Measurements from ENCODE around the gene BOLL. TPM values are rescaled to one million over a fixed set of nuclear protein-coding genes. Genes with fewer than 3 reads are reported as not detected.

BOLL gene
- total RNA-seq, 3 donors from 2014 or later (not counting 1 experiment from before 2014, with no cell fraction given): not detected

DNA sequence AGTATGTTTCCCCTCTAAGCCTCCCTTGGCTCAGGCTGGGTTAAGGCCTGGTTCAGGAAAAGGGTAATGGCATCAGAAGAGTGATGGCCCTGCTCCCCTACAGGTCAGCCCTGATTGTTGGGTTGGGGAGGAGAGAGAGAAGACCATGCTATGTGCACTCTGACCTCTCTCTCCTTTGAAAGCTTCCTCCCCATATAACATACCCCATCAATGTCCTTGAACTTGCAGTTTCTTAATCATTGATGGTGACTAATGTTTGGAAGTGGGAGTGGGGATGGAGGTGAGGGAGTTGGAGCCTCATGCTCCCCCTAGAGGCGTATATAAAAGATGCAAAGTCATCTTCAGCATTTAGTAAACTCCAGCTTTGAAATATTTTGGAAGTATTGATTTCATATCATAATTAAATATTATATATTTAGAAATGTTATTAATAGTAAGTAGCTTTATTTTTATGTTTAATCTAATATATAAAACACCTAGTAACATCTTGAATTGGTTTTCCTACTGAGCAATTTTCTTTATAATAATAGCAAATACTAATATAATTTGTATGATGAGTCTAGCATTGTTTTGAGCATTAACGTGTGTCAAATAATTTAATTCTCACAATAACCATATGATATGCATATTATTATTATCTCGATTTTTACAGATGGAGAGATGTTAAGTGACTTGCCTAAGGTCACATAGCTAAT, 28.1 kb upstream of the BOLL start:
- Mint-ChIP-seq H3K9me3 (no peaks in the 10 kb centered on the region), H3K4me1 (no peaks in the 10 kb centered on the region), H3K4me3 (no peak overlapping the region), H3K36me3 (no peaks in the 10 kb centered on the region), H3K27ac (no peak overlapping the region), H3K27me3 (ENCODE audit: low read depth in 2 of 2) (peaks cover 22 to 63% of the 10 kb centered on the region in 2 donors)
- H3K36me3 ChIP-seq (ENCODE audit: control insufficient read depth, insufficient read depth, low read length): no peaks in the 10 kb centered on the region
- WGBS (ENCODE audit: insufficient coverage): no CpG with 5 or more reads among the region's 3 CpGs
- no peak overlapping the region for H3K4me3 ChIP-seq (ENCODE audit: low read length)
- ATAC-seq (no peak), DNase-seq (peak in 1 of 2 donors; percentile 50)
- H3K9me3 ChIP-seq (ENCODE audit: control insufficient read depth, insufficient read depth, low read length): no peaks in the 10 kb centered on the region
- peaks cover 8% of the 10 kb centered on the region for H3K27me3 ChIP-seq (ENCODE audit: control insufficient read depth, insufficient read depth, low read length)
- H3K27ac ChIP-seq (ENCODE audit: low read length): no peak overlapping the region
- TF ChIP-seq CTCF (IDR thresholded peaks at IDR 0.05): peak; percentile 29
- H3K4me1 ChIP-seq (ENCODE audit: control insufficient read depth, insufficient read depth, low read length): no peaks in the 10 kb centered on the region
- intact Hi-C loops (cut with micrococcal nuclease): no loop called here

GRCh38 chr2:197810491-197810890, 25.4 kb upstream of the BOLL start:
- H3K4me1 ChIP-seq (ENCODE audit: control insufficient read depth, insufficient read depth, low read length): no peaks in the 10 kb centered on the region
- no peak for DNase-seq
- H3K27ac Mint-ChIP-seq: no peak overlapping the region
- no peak overlapping the region for H3K4me3 Mint-ChIP-seq
- H3K36me3 Mint-ChIP-seq: no peaks in the 10 kb centered on the region
- 77% methylated on average over 3 of the region's 3 CpGs for WGBS (ENCODE audit: insufficient coverage)
- no peak overlapping the region for H3K4me3 ChIP-seq (ENCODE audit: low read length)
- H3K27me3 Mint-ChIP-seq (ENCODE audit: low read depth in 2 of 2): peaks cover 31 to 78% of the 10 kb centered on the region in 2 donors
- TF ChIP-seq CTCF (IDR thresholded peaks at IDR 0.05): no peak
- peaks cover 12% of the 10 kb centered on the region for H3K27me3 ChIP-seq (ENCODE audit: control insufficient read depth, insufficient read depth, low read length)
- H3K9me3 ChIP-seq (ENCODE audit: control insufficient read depth, insufficient read depth, low read length): no peaks in the 10 kb centered on the region
- intact Hi-C loops (cut with micrococcal nuclease): no loop called here
- H3K36me3 ChIP-seq (ENCODE audit: control insufficient read depth, insufficient read depth, low read length): no peaks in the 10 kb centered on the region
- H3K27ac ChIP-seq (ENCODE audit: low read length): no peak overlapping the region
- H3K4me1 Mint-ChIP-seq: peaks cover 0 to 7% of the 10 kb centered on the region in 2 donors
- ATAC-seq: no peak
- no peaks in the 10 kb centered on the region for H3K9me3 Mint-ChIP-seq

GRCh38 chr2:197810016-197810415, 24.9 kb upstream of the BOLL start:
- peaks cover 0 to 8% of the 10 kb centered on the region in 2 donors for H3K4me1 Mint-ChIP-seq

More at GRCh38 chr2:197810016-197810415, 24.9 kb upstream of the BOLL start:
- H3K36me3 ChIP-seq (ENCODE audit: control insufficient read depth, insufficient read depth, low read length): no peaks in the 10 kb centered on the region
- Mint-ChIP-seq H3K27me3 (ENCODE audit: low read depth in 2 of 2) (peaks cover 31 to 77% of the 10 kb centered on the region in 2 donors), H3K36me3 (no peaks in the 10 kb centered on the region), H3K4me3 (no peak overlapping the region), H3K27ac (no peak overlapping the region), H3K9me3 (no peaks in the 10 kb centered on the region)
- peaks cover 3% of the 10 kb centered on the region for H3K4me1 ChIP-seq (ENCODE audit: control insufficient read depth, insufficient read depth, low read length)
- no peak for TF ChIP-seq CTCF (IDR thresholded peaks at IDR 0.05)
- no peak overlapping the region for H3K4me3 ChIP-seq (ENCODE audit: low read length)
- no peak overlapping the region for H3K27ac ChIP-seq (ENCODE audit: low read length)
- peaks cover 12% of the 10 kb centered on the region for H3K27me3 ChIP-seq (ENCODE audit: control insufficient read depth, insufficient read depth, low read length)
- DNase-seq (peak in 1 of 2 donors; percentile 50), ATAC-seq (no peak)
- intact Hi-C loops (cut with micrococcal nuclease): no loop called here
- WGBS (ENCODE audit: insufficient coverage): 96% methylated on average over 3 of the region's 3 CpGs
- no peaks in the 10 kb centered on the region for H3K9me3 ChIP-seq (ENCODE audit: control insufficient read depth, insufficient read depth, low read length)
